Glutamatergic neuron (in vitro differentiated cells): ENCODE results near the gene LIF. TPM values are rescaled to one million over a fixed set of nuclear protein-coding genes. Genes with fewer than 3 reads are reported as not detected.
"Not testable (repeated sequence)": the region's sequence is repeated elsewhere in the genome, so short reads cannot be mapped to it uniquely, and the experiment has no call there.

Source experiments
- DNase-seq: peaks from one replicate; pipeline ENCODE4 v3.0.0; 2022
- H3K27ac Mint-ChIP-seq: one replicate; pipeline ENCODE4 v1.8.0; 2020; ENCODE audit warnings: mild to moderate bottlenecking, mixed read lengths, inconsistent platforms; ENCODE audit not compliant: unreplicated experiment
- H3K27me3 Mint-ChIP-seq: one replicate; pipeline ENCODE4 v1.8.0; 2020; ENCODE audit warnings: mild to moderate bottlenecking, moderate library complexity, mixed read lengths, inconsistent platforms; ENCODE audit not compliant: unreplicated experiment
- H3K36me3 Mint-ChIP-seq: one replicate; pipeline ENCODE4 v1.8.0; 2020; ENCODE audit warnings: mild to moderate bottlenecking, mixed read lengths, inconsistent platforms; ENCODE audit not compliant: unreplicated experiment
- H3K4me1 Mint-ChIP-seq: one replicate; pipeline ENCODE4 v1.8.0; 2020; ENCODE audit warnings: mild to moderate bottlenecking, low read depth, mixed read lengths, inconsistent platforms; ENCODE audit not compliant: unreplicated experiment
- H3K4me3 Mint-ChIP-seq: one replicate; pipeline ENCODE4 v1.8.0; 2020; ENCODE audit warnings: mild to moderate bottlenecking, mixed read lengths, inconsistent platforms; ENCODE audit not compliant: unreplicated experiment
- H3K9me3 Mint-ChIP-seq: one replicate; pipeline ENCODE4 v1.8.0; 2020; ENCODE audit warnings: mild to moderate bottlenecking, moderate library complexity, mixed read lengths, inconsistent platforms; ENCODE audit not compliant: unreplicated experiment
- CTCF ChIP-seq: fragments of 200-600 bp; sonication (generic); IDR thresholded peaks from one replicate; pipeline ENCODE4 v1.5.0; 2021; ENCODE audit not compliant: partially characterized antibody, unreplicated experiment
- total RNA-seq: library from RNA; stranded (reverse); fragmentation: NEBNext Ultra II Directional; extraction: Animal tissue kit (Norgen Biotek cat#: 25700); gene quantifications from one replicate; pipeline ENCODE4 v1.2.1, GENCODE V29; 2021; ENCODE audit not compliant: unreplicated experiment

Gene LIF
- total RNA-seq, 1 donor from 2014 or later: 0.29 TPM

GRCh38 chr22:30219049-30219654 is 27.4 kb downstream of the LIF start:
- H3K27me3 Mint-ChIP-seq: peaks cover 10% of the 10 kb centered on the region
- DNase-seq: no peak
- no peak for TF ChIP-seq CTCF
- H3K36me3 Mint-ChIP-seq: no peaks in the 10 kb centered on the region
- no peak overlapping the region for H3K4me3 Mint-ChIP-seq
- peaks cover 1% of the 10 kb centered on the region for H3K9me3 Mint-ChIP-seq
- no peaks in the 10 kb centered on the region for H3K4me1 Mint-ChIP-seq
- H3K27ac Mint-ChIP-seq: no peak overlapping the region

- H3K9me3 Mint-ChIP-seq: peaks cover 1% of the 10 kb centered on the region
Observed at GRCh38 chr22:30217698-30218560, 28.6 kb downstream of the LIF start.

GRCh38 chr22:30216710-30217109 is 29.8 kb downstream of the LIF start:
- H3K4me3 Mint-ChIP-seq: no peak overlapping the region
- H3K9me3 Mint-ChIP-seq: peaks cover 3% of the 10 kb centered on the region
- no peaks in the 10 kb centered on the region for H3K36me3 Mint-ChIP-seq
- TF ChIP-seq CTCF: no peak
- no peak overlapping the region for H3K27ac Mint-ChIP-seq
- DNase-seq: no peak
- H3K27me3 Mint-ChIP-seq: peaks cover 10% of the 10 kb centered on the region
- H3K4me1 Mint-ChIP-seq: no peaks in the 10 kb centered on the region

More at GRCh38 chr22:30217698-30218560, 28.6 kb downstream of the LIF start:
- H3K36me3 Mint-ChIP-seq: no peaks in the 10 kb centered on the region
- no peak for TF ChIP-seq CTCF
- DNase-seq: no peak
- H3K27me3 Mint-ChIP-seq: peaks cover 10% of the 10 kb centered on the region
- no peak overlapping the region for H3K4me3 Mint-ChIP-seq
- no peaks in the 10 kb centered on the region for H3K4me1 Mint-ChIP-seq
- no peak overlapping the region for H3K27ac Mint-ChIP-seq

- H3K27me3 Mint-ChIP-seq: peaks cover 10% of the 10 kb centered on the region
- DNase-seq, H3K4me1 Mint-ChIP-seq, H3K27ac Mint-ChIP-seq, H3K9me3 Mint-ChIP-seq, H3K36me3 Mint-ChIP-seq, H3K4me3 Mint-ChIP-seq: not testable (repeated sequence)
Observed at GRCh38 chr22:30216272-30216671, 30.3 kb downstream of the LIF start.

- Mint-ChIP-seq H3K4me3 (no peak overlapping the region), H3K36me3 (no peaks in the 10 kb centered on the region), H3K4me1 (no peaks in the 10 kb centered on the region), H3K27me3 (peaks cover 7% of the 10 kb centered on the region), H3K27ac (no peak overlapping the region), H3K9me3 (peaks cover 3% of the 10 kb centered on the region)
- no peak for TF ChIP-seq CTCF
- no peak for DNase-seq
Observed at GRCh38 chr22:30214703-30215407, 31.7 kb downstream of the LIF start.
